MM.1S (cell line): ENCODE results near the gene OSBPL8.

ENCODE experiments used
- CTCF ChIP-seq: fragments of 300-600 bp; sonication (generic); IDR thresholded peaks from 2 replicates; pipeline ENCODE4 v1.5.1; 2016; ENCODE audit warnings: antibody characterized with exemption, low read length, mixed read lengths
- EZH2 ChIP-seq: fragments of 300-600 bp; sonication (generic); optimal IDR thresholded peaks from 2 replicates; pipeline ENCODE3; 2017; ENCODE audit warnings: low read depth, mild to moderate bottlenecking, antibody characterized with exemption, low read length, mixed read lengths
- EZH2phosphoT487 ChIP-seq: fragments of 300-600 bp; sonication (generic); IDR thresholded peaks from 2 replicates; pipeline ENCODE4 v1.6.1; 2018; ENCODE audit warnings: antibody characterized with exemption, low read length

GRCh38 chr12:76478045-76478444, 81.5 kb downstream of the OSBPL8 start:
- TF ChIP-seq CTCF (no peak), EZH2phosphoT487 (no peak), EZH2 (no peak)
